H1 (cell line): ENCODE measurements around the gene CPA4.

ENCODE experiments used
- CTCF ChIP-seq, 3 experiments: IDR thresholded peaks; 1 replicate in 2 of 3; 2 replicates in 1 of 3; pipeline versions ENCODE4 v1.5.1 to v1.6.1; 2011; ENCODE audit warnings: low read length in 3 of 3, mild to moderate bottlenecking in 3 of 3, inconsistent platforms in 2 of 3, low read depth in 1 of 3, moderate library complexity in 1 of 3; ENCODE audit not compliant: insufficient read depth in 1 of 3; ENCODE audit errors: control extremely low read depth in 1 of 3
- EP300 ChIP-seq, 2 experiments: IDR thresholded peaks; 1 replicate in 1 of 2; 2 replicates in 1 of 2; pipeline ENCODE4 v1.6.1; 2011 to 2012; ENCODE audit warnings: low read depth in 2 of 2, low read length in 2 of 2, mild to moderate bottlenecking in 2 of 2, borderline replicate concordance in 1 of 2, inconsistent platforms in 1 of 2, moderate library complexity in 1 of 2
- GABPA ChIP-seq: IDR thresholded peaks from 2 replicates; pipeline ENCODE4 v1.6.1; 2011; ENCODE audit warnings: mild to moderate bottlenecking, low read length, moderate library complexity, borderline replicate concordance; ENCODE audit not compliant: insufficient read depth
- GTF2F1 ChIP-seq: IDR thresholded peaks from 2 replicates; pipeline ENCODE4 v1.6.1; 2012; ENCODE audit warnings: low read depth, low read length, improper control_type of control experiment, borderline replicate concordance
- MAFK ChIP-seq: IDR thresholded peaks from 2 replicates; pipeline ENCODE4 v1.6.1; 2012; ENCODE audit warnings: low read depth, mild to moderate bottlenecking, improper control_type of control experiment, low read length
- POLR2A ChIP-seq, 2 experiments: IDR thresholded peaks; 1 replicate in 1 of 2; 2 replicates in 1 of 2; pipeline ENCODE4 v1.6.1; 2011; ENCODE audit warnings: low read depth in 2 of 2, low read length in 2 of 2, mild to moderate bottlenecking in 2 of 2; ENCODE audit errors: control extremely low read depth in 1 of 2
- POLR2AphosphoS5 ChIP-seq: IDR thresholded peaks from 2 replicates; pipeline ENCODE4 v1.6.1; 2011; ENCODE audit warnings: low read depth, low read length
- RAD21 ChIP-seq, 2 experiments: IDR thresholded peaks in 1 of 2; conservative IDR thresholded peaks in 1 of 2; 2 replicates each; pipeline ENCODE4 v1.6.1; 2011; ENCODE audit warnings: low read depth in 2 of 2, low read length in 2 of 2, improper control_type of control experiment in 1 of 2, inconsistent platforms in 1 of 2, mild to moderate bottlenecking in 1 of 2, moderate library complexity in 1 of 2
- TCF12 ChIP-seq: IDR thresholded peaks from 2 replicates; pipeline ENCODE4 v1.6.1; 2011; ENCODE audit warnings: low read depth, mild to moderate bottlenecking, low read length
- TEAD4 ChIP-seq: IDR thresholded peaks from 2 replicates; pipeline ENCODE4 v1.6.1; 2012; ENCODE audit warnings: low read depth, low read length, inconsistent platforms, mixed read lengths
- USF2 ChIP-seq: IDR thresholded peaks from 2 replicates; pipeline ENCODE4 v1.6.1; 2011; ENCODE audit warnings: low read length, improper control_type of control experiment
- YY1 ChIP-seq: IDR thresholded peaks from 2 replicates; pipeline ENCODE4 v1.6.1; 2011; ENCODE audit warnings: low read depth, mild to moderate bottlenecking, low read length
- ZNF274 ChIP-seq: IDR thresholded peaks from 2 replicates; pipeline ENCODE4 v1.7.0; 2012; ENCODE audit warnings: low read length, borderline replicate concordance; ENCODE audit errors: extremely low read depth

- TF ChIP-seq CTCF (IDR thresholded peaks at IDR 0.05; ENCODE audit: control extremely low read depth in 1 of 3, insufficient read depth in 1 of 3, low read depth in 1 of 3, low read length in 3 of 3) (no peak), POLR2AphosphoS5 (no peak), TCF12 (no peak), EP300 (IDR thresholded peaks at IDR 0.05; ENCODE audit: borderline replicate concordance in 1 of 2, low read depth in 2 of 2, low read length in 2 of 2) (no peak), USF2 (no peak), POLR2A (IDR thresholded peaks at IDR 0.05; ENCODE audit: control extremely low read depth in 1 of 2, low read depth in 2 of 2, low read length in 2 of 2) (no peak), MAFK (no peak), RAD21 (IDR thresholded peaks at IDR 0.05 in 1 of 2, conservative IDR thresholded peaks at IDR 0.05 in 1 of 2; ENCODE audit: low read depth in 2 of 2, low read length in 2 of 2) (no peak), GTF2F1 (no peak), YY1 (no peak), GABPA (no peak), TEAD4 (no peak), ZNF274 (no peak)
Observed at GRCh38 chr7:130274983-130275591, 17.9 kb upstream of the CPA4 start.
